ENCODE measurements around the gene RALGAPB. TPM values are rescaled to one million over a fixed set of nuclear protein-coding genes. Genes with fewer than 3 reads are reported as not detected.
"Not testable (repeated sequence)": the region's sequence is repeated elsewhere in the genome, so short reads cannot be mapped to it uniquely, and the experiment has no call there.

Gene RALGAPB
- total RNA-seq, 2 experiments from 2014 or later = 36.2 to 39.7 TPM

GRCh38 chr20:38594281-38594680 is 121.6 kb downstream of the RALGAPB start:
- POLR2A ChIA-PET, H3K27ac Mint-ChIP-seq, H3K9me3 Mint-ChIP-seq: not testable (repeated sequence)

GRCh38 chr20:38595886-38596285 is 123.2 kb downstream of the RALGAPB start:
- DNase-seq; H3K9me3 Mint-ChIP-seq; H3K4me3 Mint-ChIP-seq; H3K27ac Mint-ChIP-seq; POLR2A ChIA-PET; ATAC-seq (ENCODE audit: low read depth); H3K36me3 Mint-ChIP-seq; H3K4me1 Mint-ChIP-seq: not testable (repeated sequence)
- H3K27me3 Mint-ChIP-seq = peaks cover 26% of the 10 kb centered on the region

More at GRCh38 chr20:38594281-38594680, 121.6 kb downstream of the RALGAPB start:
- not testable (repeated sequence) for DNase-seq; H3K4me1 Mint-ChIP-seq; H3K4me3 Mint-ChIP-seq; H3K36me3 Mint-ChIP-seq; ATAC-seq (ENCODE audit: low read depth)
- peaks cover 16% of the 10 kb centered on the region for H3K27me3 Mint-ChIP-seq

- Mint-ChIP-seq H3K27me3 (peaks cover 56% of the 10 kb centered on the region), H3K36me3 (peaks cover 2% of the 10 kb centered on the region), H3K9me3 (no peaks in the 10 kb centered on the region), H3K4me3 (no peak overlapping the region), H3K4me1 (peaks cover 7% of the 10 kb centered on the region), H3K27ac (no peak overlapping the region)
- POLR2A ChIA-PET = no interaction called here
- DNase-seq (no peak), ATAC-seq (ENCODE audit: low read depth) (no peak)
These were observed 126.8 kb downstream of the RALGAPB start for GRCh38 chr20:38599410-38599882.

- Mint-ChIP-seq H3K4me1 (peaks cover 7% of the 10 kb centered on the region), H3K27me3 (peaks cover 61% of the 10 kb centered on the region), H3K27ac (no peak overlapping the region), H3K4me3 (no peak overlapping the region), H3K36me3 (peaks cover 2% of the 10 kb centered on the region), H3K9me3 (no peaks in the 10 kb centered on the region)
- POLR2A ChIA-PET = no interaction called here
- DNase-seq (no peak), ATAC-seq (ENCODE audit: low read depth) (no peak)
These were observed 127.4 kb downstream of the RALGAPB start for GRCh38 chr20:38600057-38600456.

- no peaks in the 10 kb centered on the region for H3K9me3 Mint-ChIP-seq
- peaks cover 7% of the 10 kb centered on the region for H3K4me1 Mint-ChIP-seq
- peaks cover 69% of the 10 kb centered on the region for H3K27me3 Mint-ChIP-seq
- POLR2A ChIA-PET = no interaction called here
- H3K4me3 Mint-ChIP-seq = peak within 1 kb of the TSS; percentile 62
- ATAC-seq (ENCODE audit: low read depth) (peak; percentile 84), DNase-seq (peak; percentile 42)
- H3K36me3 Mint-ChIP-seq = peaks cover 2% of the 10 kb centered on the region
- no peak within 1 kb of the TSS for H3K27ac Mint-ChIP-seq
These were observed 128.9 kb downstream of the RALGAPB start, which contains the start of gene ARHGAP40 for GRCh38 chr20:38601216-38602184. ARHGAP40 (plus strand) TSS chr20:38601809.

- POLR2A ChIA-PET = no interaction called here
- Mint-ChIP-seq H3K27me3 (peaks cover 70% of the 10 kb centered on the region), H3K9me3 (no peaks in the 10 kb centered on the region), H3K27ac (no peak overlapping the region), H3K36me3 (peaks cover 2% of the 10 kb centered on the region), H3K4me1 (peaks cover 7% of the 10 kb centered on the region), H3K4me3 (no peak overlapping the region)
- DNase-seq (no peak), ATAC-seq (ENCODE audit: low read depth) (no peak)
These were observed 129.5 kb downstream of the RALGAPB start for GRCh38 chr20:38602185-38602581.

- DNase-seq (no peak), ATAC-seq (ENCODE audit: low read depth) (no peak)
- no peak overlapping the region for H3K4me3 Mint-ChIP-seq
- H3K27ac Mint-ChIP-seq = no peak overlapping the region
- no peaks in the 10 kb centered on the region for H3K9me3 Mint-ChIP-seq
- peaks cover 70% of the 10 kb centered on the region for H3K27me3 Mint-ChIP-seq
- H3K36me3 Mint-ChIP-seq = peaks cover 2% of the 10 kb centered on the region
- peaks cover 7% of the 10 kb centered on the region for H3K4me1 Mint-ChIP-seq
- POLR2A ChIA-PET = no interaction called here
These were observed 130.6 kb downstream of the RALGAPB start for GRCh38 chr20:38603286-38603685.

GRCh38 chr20:38604873-38605303 is 132.2 kb downstream of the RALGAPB start:
- H3K27me3 Mint-ChIP-seq = peaks cover 78% of the 10 kb centered on the region
- H3K4me1 Mint-ChIP-seq = peaks cover 7% of the 10 kb centered on the region
- no peak overlapping the region for H3K4me3 Mint-ChIP-seq
- no peak for ATAC-seq (ENCODE audit: low read depth)
- peaks cover 2% of the 10 kb centered on the region for H3K36me3 Mint-ChIP-seq
- no peaks in the 10 kb centered on the region for H3K9me3 Mint-ChIP-seq
- no peak for DNase-seq
- H3K27ac Mint-ChIP-seq = no peak overlapping the region
- POLR2A ChIA-PET = interaction anchor here (0.7 kb wide), 1 partner anchor 396 kb away, joined by 4 read pairs; no protein-coding TSS in a partner anchor

- DNase-seq = no peak
- Mint-ChIP-seq H3K36me3 (no peaks in the 10 kb centered on the region), H3K4me1 (no peaks in the 10 kb centered on the region), H3K4me3 (no peak overlapping the region), H3K27ac (no peak overlapping the region), H3K27me3 (peaks cover 61% of the 10 kb centered on the region), H3K9me3 (no peaks in the 10 kb centered on the region)
- POLR2A ChIA-PET = no interaction called here
- ATAC-seq (ENCODE audit: low read depth) = no peak
These were observed 134.7 kb downstream of the RALGAPB start for GRCh38 chr20:38607351-38607750.

- Mint-ChIP-seq H3K4me3 (no peak overlapping the region), H3K36me3 (no peaks in the 10 kb centered on the region), H3K27ac (no peak overlapping the region), H3K9me3 (no peaks in the 10 kb centered on the region), H3K27me3 (peaks cover 56% of the 10 kb centered on the region), H3K4me1 (no peaks in the 10 kb centered on the region)
- ATAC-seq (ENCODE audit: low read depth) (no peak), DNase-seq (no peak)
- POLR2A ChIA-PET = no interaction called here
These were observed 135.5 kb downstream of the RALGAPB start for GRCh38 chr20:38608188-38608587.

- Mint-ChIP-seq H3K27me3 (peaks cover 45% of the 10 kb centered on the region), H3K9me3 (no peaks in the 10 kb centered on the region), H3K4me3 (no peak overlapping the region), H3K27ac (no peak overlapping the region), H3K4me1 (no peaks in the 10 kb centered on the region), H3K36me3 (no peaks in the 10 kb centered on the region)
- DNase-seq (no peak), ATAC-seq (ENCODE audit: low read depth) (no peak)
- POLR2A ChIA-PET = no interaction called here
These were observed 137.2 kb downstream of the RALGAPB start for GRCh38 chr20:38609815-38610214.

- H3K9me3 Mint-ChIP-seq = no peaks in the 10 kb centered on the region
- H3K27ac Mint-ChIP-seq = no peak overlapping the region
- POLR2A ChIA-PET = interaction anchor here (0.6 kb wide), 1 partner anchor 161 kb away, joined by 4 read pairs; no protein-coding TSS in a partner anchor
- no peak overlapping the region for H3K4me3 Mint-ChIP-seq
- peaks cover 38% of the 10 kb centered on the region for H3K27me3 Mint-ChIP-seq
- ATAC-seq (ENCODE audit: low read depth) = no peak
- H3K4me1 Mint-ChIP-seq = no peaks in the 10 kb centered on the region
- no peaks in the 10 kb centered on the region for H3K36me3 Mint-ChIP-seq
- DNase-seq = no peak
These were observed 137.9 kb downstream of the RALGAPB start for GRCh38 chr20:38610521-38610920.

GRCh38 chr20:38612751-38613515 is 140.3 kb downstream of the RALGAPB start:
- POLR2A ChIA-PET = no interaction called here
- ATAC-seq (ENCODE audit: low read depth) = no peak
- H3K4me1 Mint-ChIP-seq = no peaks in the 10 kb centered on the region
- peaks cover 23% of the 10 kb centered on the region for H3K27me3 Mint-ChIP-seq
- no peak overlapping the region for H3K4me3 Mint-ChIP-seq
- no peak for DNase-seq
- H3K9me3 Mint-ChIP-seq = no peaks in the 10 kb centered on the region
- H3K27ac Mint-ChIP-seq = no peak overlapping the region
- no peaks in the 10 kb centered on the region for H3K36me3 Mint-ChIP-seq
